Vagina (tissue), 2 donors: Measurements from ENCODE around the gene KRTAP5-5.

Source experiments
- POLR2A ChIP-seq, 2 donors: fragments of 450-650 bp; IDR thresholded peaks; one replicate each; pipeline ENCODE4 v1.6.1; 2017; ENCODE audit warnings: antibody characterized with exemption in 2 of 2, mild to moderate bottlenecking in 2 of 2, moderate library complexity in 2 of 2
- POLR2AphosphoS5 ChIP-seq, 2 donors: sonication (generic); formaldehyde crosslinking; IDR thresholded peaks; one replicate each; pipeline ENCODE4 v1.9.0; 2017; ENCODE audit warnings: antibody characterized with exemption in 2 of 2, mild to moderate bottlenecking in 2 of 2, low read depth in 1 of 2; ENCODE audit not compliant: insufficient read depth in 1 of 2

- TF ChIP-seq POLR2A (IDR thresholded peaks at IDR 0.05) = no peak
- no peak for TF ChIP-seq POLR2AphosphoS5 (IDR thresholded peaks at IDR 0.05; ENCODE audit: insufficient read depth in 1 of 2, low read depth in 1 of 2)
Measured at GRCh38 chr11:1639102-1639620, 9.6 kb downstream of the KRTAP5-5 start.
